WTC11 (cell line): Measurements from ENCODE around the gene GP9. TPM values are rescaled to one million over a fixed set of nuclear protein-coding genes. Genes with fewer than 3 reads are reported as not detected.

Source experiments
- ATAC-seq: fragments of 200-7000 bp; cut with Tn5 transposase; 2 replicates; pipeline ENCODE4 v1.10.0; 2021; ENCODE audit warnings: mild to moderate bottlenecking, moderate library complexity
- CTCF ChIA-PET: fragments of 300-600 bp; sonication (Branson Sonifier 250); formaldehyde crosslinking; loops from one replicate; lab custom pipeline; 2021; ENCODE audit warnings: antibody characterized with exemption; lab: Charles Lee
- POLR2A ChIA-PET: fragments of 350-600 bp; sonication (Branson Sonifier 250); formaldehyde crosslinking; loops from one replicate; lab custom pipeline; 2021; ENCODE audit warnings: antibody characterized with exemption; lab: Charles Lee
- DNase-seq: peaks from one replicate; pipeline ENCODE4 v3.0.0; 2021; ENCODE audit warnings: low spot score
- H3K27ac Mint-ChIP-seq: 2 replicates; pipeline ENCODE4 v1.8.0; 2021; ENCODE audit warnings: mixed read lengths
- H3K27me3 Mint-ChIP-seq: 2 replicates; pipeline ENCODE4 v1.8.0; 2021; ENCODE audit warnings: low read depth, mild to moderate bottlenecking, moderate library complexity, mixed read lengths
- H3K36me3 Mint-ChIP-seq: 2 replicates; pipeline ENCODE4 v1.8.0; 2021; ENCODE audit warnings: mixed read lengths
- H3K4me1 Mint-ChIP-seq: 2 replicates; pipeline ENCODE4 v1.8.0; 2022; ENCODE audit warnings: mixed read lengths
- H3K4me3 Mint-ChIP-seq: 2 replicates; pipeline ENCODE4 v1.8.0; 2021; ENCODE audit warnings: mild to moderate bottlenecking, moderate library complexity, mixed read lengths
- H3K9me3 Mint-ChIP-seq: 2 replicates; pipeline ENCODE4 v1.8.0; 2021; ENCODE audit warnings: mixed read lengths
- AR ChIP-seq: fragments of 250-450 bp; sonication (Bioruptor Pico); IDR thresholded peaks from 2 replicates; pipeline ENCODE4 v1.9.0; 2021; ENCODE audit warnings: mild to moderate bottlenecking
- ATF1 ChIP-seq: sonication (generic); formaldehyde crosslinking; IDR thresholded peaks from 2 replicates; pipeline ENCODE4 v1.8.1; 2023; ENCODE audit warnings: mild to moderate bottlenecking, moderate library complexity, missing genetic modification reagents
- CTCF ChIP-seq: fragments of 200-600 bp; IDR thresholded peaks from 2 replicates; pipeline ENCODE4 v1.8.0; 2022; ENCODE audit warnings: antibody characterized with exemption
- ELF4 ChIP-seq: sonication (generic); formaldehyde crosslinking; IDR thresholded peaks from 2 replicates; pipeline ENCODE4 v1.8.1; 2022; ENCODE audit warnings: low read depth, mild to moderate bottlenecking, moderate library complexity, missing genetic modification reagents
- EMX1 ChIP-seq: fragments of 250-450 bp; sonication (Bioruptor Pico); IDR thresholded peaks from 2 replicates; pipeline ENCODE4 v1.8.0; 2021; ENCODE audit warnings: mild to moderate bottlenecking
- ETV6 ChIP-seq: sonication (generic); formaldehyde crosslinking; IDR thresholded peaks from 2 replicates; pipeline ENCODE4 v1.8.1; 2022; ENCODE audit warnings: mild to moderate bottlenecking, missing genetic modification reagents
- FOXK1 ChIP-seq: sonication (generic); formaldehyde crosslinking; IDR thresholded peaks from 2 replicates; pipeline ENCODE4 v1.8.0; 2022; ENCODE audit warnings: mild to moderate bottlenecking, moderate library complexity, missing genetic modification reagents
- FOXP1 ChIP-seq: sonication (generic); formaldehyde crosslinking; IDR thresholded peaks from 2 replicates; pipeline ENCODE4 v1.8.0; 2022; ENCODE audit warnings: missing genetic modification reagents, mild to moderate bottlenecking, moderate library complexity, borderline replicate concordance
- GABPB1 ChIP-seq: sonication (generic); formaldehyde crosslinking; IDR thresholded peaks from 2 replicates; pipeline ENCODE4 v1.8.1; 2023; ENCODE audit warnings: mild to moderate bottlenecking, missing genetic modification reagents
- JUN ChIP-seq: sonication (generic); formaldehyde crosslinking; IDR thresholded peaks from 2 replicates; pipeline ENCODE4 v1.8.0; 2023; ENCODE audit warnings: mild to moderate bottlenecking, missing genetic modification reagents
- KAT7 ChIP-seq: sonication (generic); formaldehyde crosslinking; IDR thresholded peaks from 2 replicates; pipeline ENCODE4 v1.8.1; 2023; ENCODE audit warnings: missing genetic modification reagents, mild to moderate bottlenecking, borderline replicate concordance
- MLX ChIP-seq: sonication (generic); formaldehyde crosslinking; IDR thresholded peaks from 2 replicates; pipeline ENCODE4 v1.8.1; 2023; ENCODE audit warnings: mild to moderate bottlenecking, missing genetic modification reagents, moderate library complexity
- MXD4 ChIP-seq: fragments of 250-450 bp; sonication (Bioruptor Pico); IDR thresholded peaks from 2 replicates; pipeline ENCODE4 v1.8.0; 2021; ENCODE audit warnings: mild to moderate bottlenecking, moderate library complexity, borderline replicate concordance
- NFYB ChIP-seq: sonication (generic); formaldehyde crosslinking; conservative IDR thresholded peaks from 2 replicates; pipeline ENCODE4 v1.8.0; 2022; ENCODE audit warnings: low read depth, missing genetic modification reagents
- NR2C2 ChIP-seq: sonication (generic); formaldehyde crosslinking; IDR thresholded peaks from 2 replicates; pipeline ENCODE4 v1.8.0; 2022; ENCODE audit warnings: mild to moderate bottlenecking, missing genetic modification reagents
- PRRX2 ChIP-seq: fragments of 250-450 bp; sonication (Bioruptor Pico); IDR thresholded peaks from 2 replicates; pipeline ENCODE4 v1.8.0; 2021; ENCODE audit warnings: mild to moderate bottlenecking
- RELA ChIP-seq: sonication (generic); formaldehyde crosslinking; IDR thresholded peaks from 2 replicates; pipeline ENCODE4 v1.8.1; 2022; ENCODE audit warnings: missing genetic modification reagents, mild to moderate bottlenecking, borderline replicate concordance
- SP1 ChIP-seq: sonication (generic); formaldehyde crosslinking; conservative IDR thresholded peaks from 2 replicates; pipeline ENCODE4 v1.8.1; 2022; ENCODE audit warnings: missing genetic modification reagents
- TEAD1 ChIP-seq: sonication (generic); formaldehyde crosslinking; IDR thresholded peaks from 2 replicates; pipeline ENCODE4 v1.8.0; 2022; ENCODE audit warnings: mild to moderate bottlenecking, missing genetic modification reagents
- ZNF121 ChIP-seq: sonication (generic); formaldehyde crosslinking; IDR thresholded peaks from 2 replicates; pipeline ENCODE4 v1.8.0; 2023; ENCODE audit warnings: missing genetic modification reagents
- ZNF263 ChIP-seq: sonication (generic); formaldehyde crosslinking; IDR thresholded peaks from 2 replicates; pipeline ENCODE4 v1.8.1; 2022; ENCODE audit warnings: low read depth, mild to moderate bottlenecking, moderate library complexity, missing genetic modification reagents
- ZNF281 ChIP-seq: sonication (generic); formaldehyde crosslinking; IDR thresholded peaks from 2 replicates; pipeline ENCODE4 v1.8.0; 2023; ENCODE audit warnings: mild to moderate bottlenecking, missing genetic modification reagents
- ZNF396 ChIP-seq: fragments of 250-450 bp; sonication (Bioruptor Pico); IDR thresholded peaks from 2 replicates; pipeline ENCODE4 v1.8.0; 2021; ENCODE audit warnings: mild to moderate bottlenecking, moderate library complexity, borderline replicate concordance
- ZNF671 ChIP-seq: fragments of 250-450 bp; sonication (Bioruptor Pico); IDR thresholded peaks from 2 replicates; pipeline ENCODE4 v1.8.0; 2021; ENCODE audit warnings: mild to moderate bottlenecking
- total RNA-seq: library from RNA; stranded (reverse); gene quantifications from 3 replicates; pipeline ENCODE4 v1.2.3, GENCODE V29; 2021

The GP9 gene
- total RNA-seq, 1 experiment from 2014 or later, result not detected

- no peak for TF ChIP-seq ZNF281 (CRISPR knock-in tag)
- TF ChIP-seq, all 79 proteins: peak for 0
Measured at GRCh38 chr3:129070086-129070885, 9.7 kb downstream of the GP9 start (continued).

GRCh38 chr3:129077222-129077621 lies 16.6 kb downstream of the GP9 start:
- Mint-ChIP-seq H3K27me3 (peaks cover 4% of the 10 kb centered on the region; the same call in 1 of the 2 replicates), H3K4me3 (no peak overlapping the region), H3K36me3 (no peaks in the 10 kb centered on the region), H3K9me3 (0 out of 2 replicates have a peak, but pooled peaks cover 5% of the 10 kb centered on the region), H3K27ac (no peak overlapping the region), H3K4me1 (no peaks in the 10 kb centered on the region)
- ATAC-seq (no peak), DNase-seq (no peak)
- ChIA-PET POLR2A (interaction anchor here (0.7 kb wide), 1 partner anchor 75 kb away, joined by 9 read pairs; no protein-coding TSS in a partner anchor), CTCF (interaction anchor here (0.9 kb wide), 1 partner anchor 107 kb away, joined by 3 read pairs; no protein-coding TSS in a partner anchor)
- TF ChIP-seq FOXP1 (CRISPR knock-in tag), result no peak
- TF ChIP-seq ZNF121 (CRISPR knock-in tag), result no peak
- no peak for TF ChIP-seq TEAD1 (CRISPR knock-in tag)

- Mint-ChIP-seq H3K27ac (no peak overlapping the region), H3K27me3 (peaks cover 8% of the 10 kb centered on the region), H3K4me3 (no peak overlapping the region), H3K4me1 (no peaks in the 10 kb centered on the region), H3K36me3 (no peaks in the 10 kb centered on the region), H3K9me3 (0 out of 2 replicates have a peak, but pooled peaks cover 5% of the 10 kb centered on the region)
- ATAC-seq (no peak), DNase-seq (no peak)
- ChIA-PET CTCF (interaction anchor here (1.4 kb wide), 1 partner anchor 25 kb away, joined by 3 read pairs; no protein-coding TSS in a partner anchor), POLR2A (no interaction called here)
- TF ChIP-seq AR (CRISPR knock-in tag), result no peak
- TF ChIP-seq ETV6, result no peak
- TF ChIP-seq NR2C2 (CRISPR knock-in tag), result no peak
- no peak for TF ChIP-seq MLX
- no peak for TF ChIP-seq SP1 (CRISPR knock-in tag)
Measured at GRCh38 chr3:129078510-129078909, 17.9 kb downstream of the GP9 start.

GRCh38 chr3:129081503-129081902 lies 20.9 kb downstream of the GP9 start:
- ATAC-seq (no peak), DNase-seq (no peak)
- H3K27ac Mint-ChIP-seq, result no peak overlapping the region
- no peaks in the 10 kb centered on the region for H3K4me1 Mint-ChIP-seq
- POLR2A ChIA-PET, result no interaction called here
- peaks cover 10% of the 10 kb centered on the region for H3K27me3 Mint-ChIP-seq
- H3K36me3 Mint-ChIP-seq, result no peaks in the 10 kb centered on the region
- H3K4me3 Mint-ChIP-seq, result no peak overlapping the region
- H3K9me3 Mint-ChIP-seq, result no peaks in the 10 kb centered on the region
- CTCF ChIA-PET, result interaction anchor here (1.0 kb wide), 1 partner anchor 80 kb away, joined by 3 read pairs; no protein-coding TSS in a partner anchor
- TF ChIP-seq CTCF, result no peak
- TF ChIP-seq ELF4 (CRISPR knock-in tag), result no peak
- no peak for TF ChIP-seq ZNF671 (CRISPR knock-in tag)
- TF ChIP-seq GABPB1 (CRISPR knock-in tag), result no peak
- TF ChIP-seq FOXK1 (CRISPR knock-in tag), result no peak
- no peak for TF ChIP-seq EMX1 (CRISPR knock-in tag)
- no peak for TF ChIP-seq ZNF396 (CRISPR knock-in tag)
- no peak for TF ChIP-seq PRRX2 (CRISPR knock-in tag)
- TF ChIP-seq ZNF263, result no peak
- TF ChIP-seq ATF1 (CRISPR knock-in tag), result no peak
- TF ChIP-seq RELA (CRISPR knock-in tag), result no peak
- TF ChIP-seq NFYB, result no peak
- TF ChIP-seq KAT7 (CRISPR knock-in tag), result no peak
- no peak for TF ChIP-seq ZNF121 (CRISPR knock-in tag)
- no peak for TF ChIP-seq MXD4 (CRISPR knock-in tag)
- no peak for TF ChIP-seq JUN (CRISPR knock-in tag)
